H1 (cell line): ENCODE results near the gene PDZD2. TPM values are rescaled to one million over a fixed set of nuclear protein-coding genes. Genes with fewer than 3 reads are reported as not detected.
"Not testable (repeated sequence)": the region's sequence is repeated elsewhere in the genome, so short reads cannot be mapped to it uniquely, and the experiment has no call there.

ENCODE experiments used
- CTCF ChIA-PET: fragments of 300-600 bp; sonication (Branson Sonifier 250); formaldehyde crosslinking; loops from one replicate; lab custom pipeline; 2021; ENCODE audit not compliant: partially characterized antibody; lab: Charles Lee
- POLR2A ChIA-PET: fragments of 300-600 bp; sonication (Branson Sonifier 250); formaldehyde crosslinking; loops from one replicate; lab custom pipeline; 2021; ENCODE audit warnings: inconsistent platforms; ENCODE audit not compliant: partially characterized antibody; lab: Charles Lee
- DNase-seq, 2 experiments: peaks; one replicate each; pipeline versions ENCODE4 v3.0.0 to v3.0.0-alpha.2; 2010 to 2022; ENCODE audit warnings: low spot score in 2 of 2, low read depth in 1 of 2, mixed read lengths in 1 of 2
- FAIRE-seq: peaks from 2 replicates; lab custom pipeline; 2011; peaks lifted over from hg19 to GRCh38; lab: Jason Lieb, UNC
- H2AFZ ChIP-seq: 2 replicates; pipeline ENCODE4 v1.8.1; 2012; ENCODE audit warnings: low read length, inconsistent platforms
- H2AK5ac ChIP-seq: 2 replicates; pipeline ENCODE4 v1.6.1; 2013; ENCODE audit warnings: low read depth, low read length
- H2BK120ac ChIP-seq: replicated peaks from 2 replicates; pipeline ENCODE3; 2013; ENCODE audit warnings: low read depth, low read length, inconsistent platforms
- H2BK12ac ChIP-seq: 2 replicates; pipeline ENCODE4 v1.6.1; 2013; ENCODE audit warnings: low read depth, low read length
- H2BK15ac ChIP-seq: 2 replicates; pipeline ENCODE4 v1.6.1; 2013; ENCODE audit warnings: low read length
- H2BK20ac ChIP-seq: 2 replicates; pipeline ENCODE4 v1.6.1; 2013; ENCODE audit warnings: low read length
- H2BK5ac ChIP-seq: 2 replicates; pipeline ENCODE4 v1.6.1; 2013; ENCODE audit warnings: low read depth, low read length
- H3K14ac ChIP-seq: 2 replicates; pipeline ENCODE4 v1.6.1; 2013; ENCODE audit warnings: inconsistent platforms; ENCODE audit not compliant: insufficient read length
- H3K18ac ChIP-seq: 2 replicates; pipeline ENCODE4 v1.6.1; 2013; ENCODE audit warnings: low read length; ENCODE audit errors: extremely low read depth
- H3K23ac ChIP-seq: 2 replicates; pipeline ENCODE4 v1.6.1; 2013; ENCODE audit warnings: inconsistent platforms; ENCODE audit not compliant: insufficient read length
- H3K23me2 ChIP-seq: 2 replicates; pipeline ENCODE4 v1.6.1; 2013; ENCODE audit warnings: low read depth, low read length
- H3K27ac ChIP-seq: 2 replicates; pipeline ENCODE4 v1.6.1; 2011; ENCODE audit warnings: low read depth, low read length, inconsistent platforms
- H3K27me3 ChIP-seq, 4 experiments: replicated peaks in 1 of 4; 1 replicate in 1 of 4; 2 replicates in 3 of 4; pipeline versions ENCODE4 v1.6.1 to v1.8.1; 2011 to 2013; ENCODE audit warnings: low read length in 3 of 4, mild to moderate bottlenecking in 3 of 4, inconsistent platforms in 2 of 4, mixed read lengths in 2 of 4, moderate library complexity in 1 of 4; ENCODE audit not compliant: control insufficient read depth in 3 of 4, insufficient read depth in 3 of 4; ENCODE audit errors: extremely low read depth in 1 of 4
- H3K36me3 ChIP-seq, 4 experiments: 2 replicates each; pipeline versions ENCODE4 v1.6.1 to v1.8.1; 2011 to 2013; ENCODE audit warnings: mild to moderate bottlenecking in 4 of 4, low read length in 3 of 4, moderate library complexity in 2 of 4, control low read depth in 1 of 4, inconsistent platforms in 1 of 4; ENCODE audit not compliant: insufficient read depth in 4 of 4, control insufficient read depth in 2 of 4
- H3K4ac ChIP-seq: replicated peaks from 2 replicates; pipeline ENCODE3; 2013; ENCODE audit warnings: low read length, low read depth, mixed read lengths, inconsistent platforms; ENCODE audit not compliant: insufficient read length
- H3K4me1 ChIP-seq, 4 experiments: replicated peaks in 1 of 4; 1 replicate in 1 of 4; 2 replicates in 3 of 4; pipeline versions ENCODE4 v1.6.1 to v1.8.1; 2011 to 2013; ENCODE audit warnings: low read length in 3 of 4, inconsistent platforms in 2 of 4, mixed read lengths in 1 of 4; ENCODE audit not compliant: insufficient read depth in 4 of 4, control insufficient read depth in 3 of 4
- H3K4me2 ChIP-seq, 2 experiments: 2 replicates each; pipeline versions ENCODE4 v1.6.1 to v1.8.1; 2011 to 2013; ENCODE audit warnings: low read depth in 2 of 2, low read length in 2 of 2, control low read depth in 1 of 2, inconsistent platforms in 1 of 2, mild to moderate bottlenecking in 1 of 2; ENCODE audit not compliant: insufficient read depth in 1 of 2
- H3K4me3 ChIP-seq, 4 experiments: fragments of 200-600, 300-600 bp in 1 of 4; sonication (generic), shearing (Covaris generic), sonication (Bioruptor Twin) in 1 of 4; 2 replicates each; pipeline versions ENCODE4 v1.5.1 to v1.8.1; 2011 to 2016; ENCODE audit warnings: low read length in 4 of 4, low read depth in 3 of 4, control low read depth in 2 of 4, inconsistent platforms in 2 of 4, mild to moderate bottlenecking in 2 of 4, mixed read lengths in 1 of 4, moderate library complexity in 1 of 4; ENCODE audit not compliant: insufficient read depth in 2 of 4; ENCODE audit errors: extremely low read depth in 1 of 4
- H3K56ac ChIP-seq: replicated peaks from 2 replicates; pipeline ENCODE3; 2013; ENCODE audit warnings: low read depth, mild to moderate bottlenecking, mixed read lengths, low read length, inconsistent platforms; ENCODE audit not compliant: insufficient read length
- H3K79me1 ChIP-seq: 2 replicates; pipeline ENCODE4 v1.6.1; 2013; ENCODE audit warnings: low read depth, low read length, control low read depth
- H3K79me2 ChIP-seq, 2 experiments: 2 replicates each; pipeline versions ENCODE4 v1.6.1 to v1.8.1; 2012 to 2013; ENCODE audit warnings: low read length in 2 of 2, mild to moderate bottlenecking in 2 of 2, inconsistent platforms in 1 of 2; ENCODE audit not compliant: insufficient read depth in 2 of 2, control insufficient read depth in 1 of 2
- H3K9ac ChIP-seq, 4 experiments: replicated peaks in 1 of 4; 1 replicate in 1 of 4; 2 replicates in 3 of 4; pipeline versions ENCODE4 v1.6.1 to v1.8.1; 2011 to 2013; ENCODE audit warnings: low read depth in 3 of 4, low read length in 3 of 4, control low read depth in 2 of 4, mild to moderate bottlenecking in 2 of 4, moderate library complexity in 2 of 4, inconsistent platforms in 1 of 4; ENCODE audit errors: extremely low read depth in 1 of 4
- H3K9me3 ChIP-seq, 2 experiments: 2 replicates each; pipeline versions ENCODE4 v1.6.1 to v1.8.1; 2012 to 2013; ENCODE audit warnings: mild to moderate bottlenecking in 2 of 2, moderate library complexity in 2 of 2, control low read depth in 1 of 2, inconsistent platforms in 1 of 2, low read depth in 1 of 2, low read length in 1 of 2, mixed read lengths in 1 of 2; ENCODE audit not compliant: insufficient read depth in 2 of 2
- H4K20me1 ChIP-seq, 2 experiments: replicated peaks in 1 of 2; 2 replicates each; pipeline versions ENCODE3 to v1.8.1; 2011 to 2013; ENCODE audit warnings: inconsistent platforms in 2 of 2, low read length in 2 of 2, mild to moderate bottlenecking in 1 of 2; ENCODE audit not compliant: insufficient read depth in 2 of 2, control insufficient read depth in 1 of 2
- H4K5ac ChIP-seq: 2 replicates; pipeline ENCODE4 v1.6.1; 2013; ENCODE audit warnings: low read length, low read depth, mixed read lengths, inconsistent platforms; ENCODE audit not compliant: insufficient read length
- H4K8ac ChIP-seq: 2 replicates; pipeline ENCODE4 v1.8.0; 2013; ENCODE audit warnings: mild to moderate bottlenecking, moderate library complexity, low read length, inconsistent platforms; ENCODE audit not compliant: insufficient read depth; ENCODE audit errors: extremely low read depth
- H4K91ac ChIP-seq: replicated peaks from 2 replicates; pipeline ENCODE3; 2013; ENCODE audit warnings: low read length, mixed read lengths, inconsistent platforms; ENCODE audit not compliant: insufficient read length
- WGBS, 2 experiments: shearing (Covaris generic) in 1 of 2; methylation state at CpG; one replicate each; pipeline versions ENCODE4 v1.1.6 to v1.1.7; 2013 to 2015; ENCODE audit warnings: low lambda C conversion rate in 2 of 2, mixed read lengths in 2 of 2, inconsistent platforms in 1 of 2, low coverage in 1 of 2, missing lambda C conversion rate in 1 of 2; ENCODE audit not compliant: insufficient replicate concordance in 2 of 2, insufficient coverage in 1 of 2, insufficient read length in 1 of 2; ENCODE audit errors: extremely low coverage in 1 of 2, missing lambda C conversion rate in 1 of 2; 5-methylcytosine and 5-hydroxymethylcytosine counted together
- polyA plus RNA-seq, 7 experiments: library from polyadenylated mRNA; depleted of rRNA in 3 of 7; stranded (reverse) in 5 of 7; unstranded in 2 of 7; fragments of >200 nt in 5 of 7; fragments of 200-250 nt in 2 of 7; gene quantifications; 1 replicate in 5 of 7; 2 replicates in 1 of 7; 4 replicates in 1 of 7; pipeline versions ENCODE4 v1.2.1 to v1.2.3, GENCODE V29; 2011 to 2013; ENCODE audit warnings: missing spikeins in 2 of 7, mixed read lengths in 2 of 7
- total RNA-seq: library from RNA; stranded (reverse); fragmentation: NEBNext Ultra II Directional; extraction: Animal tissue kit (Norgen Biotek cat#: 25700); gene quantifications from 2 replicates; pipeline ENCODE4 v1.2.1, GENCODE V29; 2021

PDZD2 gene
- total and polyA plus RNA-seq, 2 of the 8 experiments (the other 6 are each of a cell fraction or from before 2014, with no cell fraction given), result 1.2 to 6.8 TPM

DNA sequence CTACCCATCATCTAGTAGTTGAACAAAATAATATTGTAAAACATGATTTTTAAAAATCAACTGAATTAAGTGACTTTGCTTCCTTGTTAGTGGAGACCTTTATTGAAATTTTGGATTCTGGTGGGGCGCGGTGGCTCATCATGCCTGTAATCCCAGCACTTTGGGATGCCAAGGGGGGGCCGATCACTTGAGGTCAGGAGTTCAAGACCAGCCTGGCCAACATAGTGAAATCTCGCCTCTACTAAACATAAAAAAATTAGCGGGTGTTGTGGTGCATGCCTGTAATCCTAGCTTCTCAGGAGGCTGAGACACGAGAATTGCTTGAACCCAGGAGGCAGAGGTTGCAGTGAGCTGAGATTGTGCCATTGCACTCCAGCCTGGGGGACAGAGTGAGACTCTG lies 439.9 kb downstream of the PDZD2 start:
- H3K4ac ChIP-seq, H3K36me3 ChIP-seq, H3K23me2 ChIP-seq, H3K4me2 ChIP-seq, H4K20me1 ChIP-seq, H2BK15ac ChIP-seq, DNase-seq, H3K18ac ChIP-seq, H3K79me2 ChIP-seq, H2AFZ ChIP-seq, H3K9ac ChIP-seq, H2BK120ac ChIP-seq, H3K4me1 ChIP-seq, H3K14ac ChIP-seq, H3K27ac ChIP-seq, H2BK20ac ChIP-seq, H3K4me3 ChIP-seq, H4K5ac ChIP-seq, H4K91ac ChIP-seq, H2BK12ac ChIP-seq, FAIRE-seq, H3K27me3 ChIP-seq, H4K8ac ChIP-seq, POLR2A ChIA-PET, H2AK5ac ChIP-seq, H3K56ac ChIP-seq, H3K79me1 ChIP-seq, H3K9me3 ChIP-seq, H2BK5ac ChIP-seq, H3K23ac ChIP-seq: not testable (repeated sequence)
- CTCF ChIA-PET, result interaction anchor here (2.5 to 3.1 kb wide), 3 partner anchors 233 to 262 kb away, joined by 7 to 31 read pairs (median 8); no protein-coding TSS in a partner anchor
- 92% methylated on average over 6 of the region's 6 CpGs; no CpG with 5 or more reads in 1 of the 2 experiments for WGBS, 2 experiments

DNA sequence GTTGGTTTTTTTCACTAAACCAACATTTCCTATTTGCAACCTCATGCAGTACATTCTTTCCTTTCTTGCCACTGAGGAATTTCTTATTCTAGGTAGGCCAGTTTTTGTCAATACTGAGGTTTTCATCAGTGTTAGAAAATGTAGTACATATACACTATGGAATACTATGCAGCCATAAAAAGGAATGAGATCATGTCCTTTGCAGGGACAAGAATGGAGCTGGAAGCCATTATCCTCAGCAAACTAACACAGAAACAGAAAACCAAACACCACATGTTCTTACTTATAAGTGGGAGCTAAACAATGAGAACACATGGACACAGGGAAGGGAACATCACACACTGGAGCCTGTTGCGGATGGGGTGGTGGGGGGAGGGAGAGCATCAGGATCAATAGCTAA lies 441.6 kb downstream of the PDZD2 start:
- H3K18ac ChIP-seq, H4K91ac ChIP-seq, POLR2A ChIA-PET, H4K5ac ChIP-seq, H3K4me2 ChIP-seq, H3K23ac ChIP-seq, H3K4ac ChIP-seq, H3K27me3 ChIP-seq, H2BK12ac ChIP-seq, H3K27ac ChIP-seq, H3K36me3 ChIP-seq, H2BK5ac ChIP-seq, H3K9me3 ChIP-seq, H2BK15ac ChIP-seq, H4K20me1 ChIP-seq, H2BK120ac ChIP-seq, H4K8ac ChIP-seq, H3K14ac ChIP-seq, H3K9ac ChIP-seq, H3K4me3 ChIP-seq, H3K79me2 ChIP-seq, FAIRE-seq, H2BK20ac ChIP-seq, H3K56ac ChIP-seq, H3K23me2 ChIP-seq, H3K79me1 ChIP-seq, H2AK5ac ChIP-seq, H2AFZ ChIP-seq, DNase-seq, H3K4me1 ChIP-seq: not testable (repeated sequence)
- WGBS, 2 experiments, result 50% methylated on average over 1 of the region's 1 CpG; no CpG with 5 or more reads in 1 of the 2 experiments
- CTCF ChIA-PET, result interaction anchor here (0.7 to 1.7 kb wide), 5 partner anchors 13 to 496 kb away, joined by 3 to 6 read pairs (median 4); no protein-coding TSS in a partner anchor
